Endothelial cell of umbilical vein (primary cell): Measurements from ENCODE around the gene ZNF83. TPM values are rescaled to one million over a fixed set of nuclear protein-coding genes. Genes with fewer than 3 reads are reported as not detected.

Experiments
- BruUV-seq: library from RNA; stranded (reverse); fragments of 400-500 nt; replicated peaks from 2 replicates; lab custom pipeline; 2021; lab: Mats Ljungman, UMichigan
- CTCF ChIA-PET: fragments of 300-600, 350-600 bp; sonication (Branson Sonifier 250); formaldehyde crosslinking; loops from one replicate; lab custom pipeline; 2021; ENCODE audit warnings: antibody characterized with exemption, inconsistent platforms; lab: Charles Lee
- POLR2A ChIA-PET: fragments of 300-600, 350-600 bp; sonication (Branson Sonifier 250); formaldehyde crosslinking; loops from one replicate; lab custom pipeline; 2021; ENCODE audit warnings: antibody characterized with exemption, inconsistent platforms; lab: Charles Lee
- DNase-seq: peaks from one replicate; pipeline ENCODE4 v3.0.0-alpha.2; 2011; ENCODE audit warnings: low read depth, low spot score
- FAIRE-seq: peaks from 2 replicates; lab custom pipeline; 2011; peaks lifted over from hg19 to GRCh38; lab: Jason Lieb, UNC
- H2AFZ ChIP-seq: 2 replicates; pipeline ENCODE4 v1.6.0; 2012; ENCODE audit warnings: low read depth, low read length, control low read depth, inconsistent platforms
- H3K27ac ChIP-seq: 2 replicates; pipeline ENCODE4 v1.5.1; 2011; ENCODE audit warnings: low read depth, mild to moderate bottlenecking, control low read depth, low read length, moderate library complexity; ENCODE audit not compliant: insufficient read depth
- H3K27me3 ChIP-seq, 2 experiments: 2 replicates each; pipeline versions ENCODE4 v1.6.0 to v1.6.1; 2011; ENCODE audit warnings: low read length in 2 of 2, mixed read lengths in 1 of 2; ENCODE audit not compliant: control insufficient read depth in 2 of 2, insufficient read depth in 2 of 2
- H3K36me3 ChIP-seq, 2 experiments: 2 replicates in 1 of 2; 3 replicates in 1 of 2; pipeline ENCODE4 v1.5.1; 2011; ENCODE audit warnings: low read length in 2 of 2, mild to moderate bottlenecking in 1 of 2, moderate library complexity in 1 of 2; ENCODE audit not compliant: control insufficient read depth in 2 of 2, insufficient read depth in 2 of 2; ENCODE audit errors: extremely low read depth in 1 of 2
- H3K4me1 ChIP-seq: 3 replicates; pipeline ENCODE4 v1.5.1; 2011; ENCODE audit warnings: mild to moderate bottlenecking, low read length; ENCODE audit not compliant: control insufficient read depth, insufficient read depth; ENCODE audit errors: extremely low read depth
- H3K4me2 ChIP-seq: 2 replicates; pipeline ENCODE4 v1.6.1; 2011; ENCODE audit warnings: low read length, control low read depth, mixed read lengths; ENCODE audit not compliant: insufficient read depth
- H3K4me3 ChIP-seq, 3 experiments: fragments of 200-600 bp in 1 of 3; sonication (generic), shearing (Covaris generic) in 1 of 3; replicated peaks in 1 of 3; 2 replicates each; pipeline ENCODE4 v1.5.1; 2011 to 2016; ENCODE audit warnings: control low read depth in 3 of 3, low read length in 3 of 3, mild to moderate bottlenecking in 2 of 3, inconsistent platforms in 1 of 3, low read depth in 1 of 3, moderate library complexity in 1 of 3; ENCODE audit not compliant: insufficient read depth in 1 of 3
- H3K79me2 ChIP-seq: 2 replicates; pipeline ENCODE4 v1.6.0; 2012; ENCODE audit warnings: low read length, inconsistent platforms; ENCODE audit not compliant: control insufficient read depth, insufficient read depth
- H3K9ac ChIP-seq: replicated peaks from 2 replicates; pipeline ENCODE3; 2011; ENCODE audit warnings: low read length, control low read depth; ENCODE audit not compliant: insufficient read depth; ENCODE audit errors: extremely low read depth
- H3K9me1 ChIP-seq: replicated peaks from 3 replicates; pipeline ENCODE4 v1.6.0; 2011; ENCODE audit warnings: mild to moderate bottlenecking, low read length; ENCODE audit not compliant: control insufficient read depth, insufficient read depth; ENCODE audit errors: extremely low read depth
- H3K9me3 ChIP-seq: replicated peaks from 2 replicates; pipeline ENCODE4 v1.5.1; 2012; ENCODE audit warnings: low read length, inconsistent platforms; ENCODE audit not compliant: control insufficient read depth, insufficient read depth
- H4K20me1 ChIP-seq: replicated peaks from 2 replicates; pipeline ENCODE3; 2011; ENCODE audit warnings: mild to moderate bottlenecking, low read length; ENCODE audit not compliant: control insufficient read depth, insufficient read depth; ENCODE audit errors: extremely low read depth
- CTCF ChIP-seq, 2 donors: IDR thresholded peaks; 1 replicate in 1 of 2; 2 replicates in 1 of 2; pipeline ENCODE4 v1.5.1; 2011; ENCODE audit warnings: low read length in 2 of 2, mild to moderate bottlenecking in 2 of 2, moderate library complexity in 2 of 2, control low read depth in 1 of 2, inconsistent platforms in 1 of 2, low read depth in 1 of 2; ENCODE audit not compliant: insufficient read depth in 1 of 2; ENCODE audit errors: extremely low read depth in 1 of 2
- EZH2 ChIP-seq: IDR thresholded peaks from 2 replicates; pipeline ENCODE4 v1.6.1; 2012; ENCODE audit warnings: borderline replicate concordance, low read depth, mild to moderate bottlenecking, moderate library complexity, low read length, inconsistent platforms; ENCODE audit not compliant: severe bottlenecking
- FOS ChIP-seq: IDR thresholded peaks from 2 replicates; pipeline ENCODE4 v1.6.1; 2011; ENCODE audit warnings: mild to moderate bottlenecking, low read length, moderate library complexity, borderline replicate concordance; ENCODE audit not compliant: insufficient read depth
- GATA2 ChIP-seq: IDR thresholded peaks from 2 replicates; pipeline ENCODE4 v1.7.0; 2011; ENCODE audit warnings: low read depth, mild to moderate bottlenecking, moderate library complexity, mixed read lengths, low read length; ENCODE audit not compliant: insufficient read length, insufficient read depth
- JUN ChIP-seq: IDR thresholded peaks from 2 replicates; pipeline ENCODE4 v1.6.1; 2011; ENCODE audit warnings: borderline replicate concordance, low read depth; ENCODE audit not compliant: insufficient read length, insufficient read depth
- MAX ChIP-seq: IDR thresholded peaks from 2 replicates; pipeline ENCODE4 v1.6.1; 2011; ENCODE audit not compliant: insufficient read depth, insufficient read length
- MYC ChIP-seq: IDR thresholded peaks from one replicate; pipeline ENCODE4 v1.6.1; 2011; ENCODE audit warnings: mild to moderate bottlenecking, low read depth, low read length
- POLR2A ChIP-seq: IDR thresholded peaks from 2 replicates; pipeline ENCODE4 v1.6.1; 2012; ENCODE audit warnings: low read depth, mild to moderate bottlenecking, control low read depth, low read length
- POLR2AphosphoS5 ChIP-seq: IDR thresholded peaks from 2 replicates; pipeline ENCODE4 v1.6.1; 2012; ENCODE audit warnings: low read depth, mild to moderate bottlenecking, control low read depth, low read length, moderate library complexity; ENCODE audit not compliant: insufficient read depth
- dilution Hi-C: fragments of 300-500 bp; cut with MboI; formaldehyde crosslinking; loops from one replicate; pipeline ENCODE4 v1.15.0; 2019; ENCODE audit warnings: low sequenced_read_pairs; ENCODE audit not compliant: extremely low pct_ligation_motif_present
- intact Hi-C: fragments of 100-400 bp; cut with micrococcal nuclease; formaldehyde crosslinking; loops from one replicate; pipeline ENCODE4 v1.10.0; 2022
- polyA plus RNA-seq, 4 experiments: library from polyadenylated mRNA; depleted of rRNA in 3 of 4; stranded (reverse) in 3 of 4; unstranded in 1 of 4; fragments of >200 nt; gene quantifications; 2 replicates each; pipeline versions ENCODE4 v1.2.1 to v1.2.3, GENCODE V29; 2011 to 2012; ENCODE audit warnings: missing spikeins in 1 of 4
- total RNA-seq: library from RNA; stranded (reverse); gene quantifications from 2 replicates; pipeline ENCODE4 v1.2.3, GENCODE V29; 2021

Gene ZNF83
- total and polyA plus RNA-seq, 2 donors (not counting 3 experiments of a cell fraction or from before 2014, with no cell fraction given), result 32.3 to 41.4 TPM

- ChIA-PET POLR2A (no interaction called here), CTCF (no interaction called here)
- TF ChIP-seq POLR2A (no peak), MYC (no peak), JUN (no peak), MAX (no peak), CTCF (IDR thresholded peaks at IDR 0.05; ENCODE audit: extremely low read depth in 1 of 2, insufficient read depth in 1 of 2, low read depth in 1 of 2, low read length in 2 of 2) (no peak)
- dilution Hi-C loops, result no loop called here
- H3K9me1 ChIP-seq, result no peaks in the 10 kb centered on the region
- no peak overlapping the region for H2AFZ ChIP-seq
- peaks cover 3 to 9% of the 10 kb centered on the region in 2 experiments for H3K36me3 ChIP-seq
- H3K4me1 ChIP-seq, result no peaks in the 10 kb centered on the region
- H3K27ac ChIP-seq, result no peak overlapping the region
- DNase-seq (no peak), FAIRE-seq (no peak)
- no TSS peak for BruUV-seq
- no peaks in the 10 kb centered on the region for H3K9me3 ChIP-seq
- no peaks in the 10 kb centered on the region for H4K20me1 ChIP-seq
- H3K4me2 ChIP-seq, result no peak overlapping the region
- no peaks in the 10 kb centered on the region for H3K27me3 ChIP-seq
- intact Hi-C loops, result no loop called here
- H3K9ac ChIP-seq, result no peak overlapping the region
- no peak overlapping the region for H3K4me3 ChIP-seq
- peaks cover 25% of the 10 kb centered on the region for H3K79me2 ChIP-seq
Observed at GRCh38 chr19:52662631-52663030, 24.5 kb upstream of the ZNF83 start.

GRCh38 chr19:52660981-52661380, 22.8 kb upstream of the ZNF83 start:
- ChIA-PET POLR2A (no interaction called here), CTCF (no interaction called here)
- Histone ChIP-seq H3K9me1 (no peaks in the 10 kb centered on the region), H3K9ac (no peak overlapping the region), H3K4me1 (no peaks in the 10 kb centered on the region), H4K20me1 (no peaks in the 10 kb centered on the region), H3K36me3 (peaks cover 3 to 12% of the 10 kb centered on the region in 2 experiments), H3K27me3 (no peaks in the 10 kb centered on the region), H3K27ac (no peak overlapping the region), H3K79me2 (peaks cover 23% of the 10 kb centered on the region), H3K4me3 (no peak overlapping the region), H2AFZ (no peak overlapping the region), H3K4me2 (no peak overlapping the region), H3K9me3 (no peaks in the 10 kb centered on the region)
- no TSS peak for BruUV-seq
- no peak for TF ChIP-seq FOS
- TF ChIP-seq EZH2, result no peak
- no peak for TF ChIP-seq CTCF (IDR thresholded peaks at IDR 0.05; ENCODE audit: extremely low read depth in 1 of 2, insufficient read depth in 1 of 2, low read depth in 1 of 2, low read length in 2 of 2)
- no peak for TF ChIP-seq GATA2
- TF ChIP-seq MYC, result no peak
- TF ChIP-seq JUN, result no peak
- no peak for TF ChIP-seq POLR2A
- TF ChIP-seq MAX, result no peak
- no peak for TF ChIP-seq POLR2AphosphoS5
- dilution Hi-C loops, result no loop called here
- DNase-seq (no peak), FAIRE-seq (no peak)
- intact Hi-C loops, result no loop called here
